Stimulated activated CD8-positive, alpha-beta memory T cell treated with anti-CD3 and anti-CD28 coated beads, Interleukin-7, amount 100 ng/mL, for 4 hours (primary cell): Measurements from ENCODE around the gene NTMT1.

Source experiments
- DNase-seq, 2 donors: peaks; one replicate each; pipeline ENCODE4 v3.0.0-alpha.2; 2020; ENCODE audit warnings: low read depth in 2 of 2

The NTMT1 gene

GRCh38 chr9:129597355-129598088 is 28.4 kb upstream of the NTMT1 start:
- DNase-seq: peak in 1 of 2 donors; percentile 22

GRCh38 chr9:129598089-129598596 is 27.8 kb upstream of the NTMT1 start:
- DNase-seq: no peak

- DNase-seq: no peak
These were observed 24.8 kb upstream of the NTMT1 start for GRCh38 chr9:129601082-129601674.

GRCh38 chr9:129602598-129603415 is 23.2 kb upstream of the NTMT1 start:
- no peak for DNase-seq

- no peak for DNase-seq
These were observed 21.8 kb upstream of the NTMT1 start for GRCh38 chr9:129604056-129604765.

GRCh38 chr9:129604766-129605163 is 21.2 kb upstream of the NTMT1 start:
- DNase-seq: no peak

- no peak for DNase-seq
These were observed 19.6 kb upstream of the NTMT1 start for GRCh38 chr9:129606161-129607026.

GRCh38 chr9:129607027-129607387 is 19.0 kb upstream of the NTMT1 start:
- no peak for DNase-seq

GRCh38 chr9:129608561-129609481 is 17.1 kb upstream of the NTMT1 start:
- DNase-seq: no peak

- peak; percentile 45 to 66 for DNase-seq
These were observed 16.3 kb upstream of the NTMT1 start for GRCh38 chr9:129609486-129610212.

GRCh38 chr9:129610213-129610472 is 15.8 kb upstream of the NTMT1 start:
- no peak for DNase-seq

GRCh38 chr9:129610473-129611306 is 15.3 kb upstream of the NTMT1 start:
- peak in 1 of 2 donors; percentile 74 for DNase-seq

- DNase-seq: no peak
These were observed 14.6 kb upstream of the NTMT1 start for GRCh38 chr9:129611307-129611800.

GRCh38 chr9:129612123-129612522 is 13.8 kb upstream of the NTMT1 start:
- DNase-seq: no peak

GRCh38 chr9:129612815-129613519 is 13.0 kb upstream of the NTMT1 start:
- no peak for DNase-seq

- no peak for DNase-seq
These were observed 12.3 kb upstream of the NTMT1 start for GRCh38 chr9:129613520-129614175.

- no peak for DNase-seq
These were observed 11.0 kb upstream of the NTMT1 start for GRCh38 chr9:129614932-129615331.
